Left lobe of liver (tissue), 2 donors: Measurements from ENCODE around the gene ZNF101. TPM values are rescaled to one million over a fixed set of nuclear protein-coding genes. Genes with fewer than 3 reads are reported as not detected.
"Not testable (repeated sequence)": the region's sequence is repeated elsewhere in the genome, so short reads cannot be mapped to it uniquely, and the experiment has no call there.

Source experiments
- ATAC-seq: fragments of 200-7000 bp; cut with Tn5 transposase; one replicate; pipeline ENCODE4 v1.9.1; 2020; ENCODE audit warnings: mild to moderate bottlenecking, moderate library complexity
- DNase-seq: peaks from one replicate; pipeline ENCODE4 v3.0.0-alpha.2; 2020; ENCODE audit warnings: low spot score
- total RNA-seq: library from RNA; stranded (reverse); gene quantifications from one replicate; pipeline ENCODE4 v1.2.1, GENCODE V29; 2021
- donor health status: DM: no; HTN: no; CAD: no; lungs with moderate emphysema.
- donor health status: DM: no; HTN: yes; CAD: no.

Gene ZNF101
- total RNA-seq, 1 donor from 2014 or later: 3.4 TPM

GRCh38 chr19:19659646-19660245 is 8.9 kb upstream of the ZNF101 start:
- DNase-seq: no peak
- ATAC-seq: no peak

GRCh38 chr19:19661141-19661674 is 7.4 kb upstream of the ZNF101 start:
- DNase-seq: no peak
- ATAC-seq: no peak

GRCh38 chr19:19661675-19662251 is 6.9 kb upstream of the ZNF101 start:
- DNase-seq: no peak
- no peak for ATAC-seq

- DNase-seq (no peak), ATAC-seq (no peak)
Measured at GRCh38 chr19:19662344-19662743, 6.3 kb upstream of the ZNF101 start.

GRCh38 chr19:19662871-19663255 is 5.8 kb upstream of the ZNF101 start:
- ATAC-seq (no peak), DNase-seq (no peak)

- peak; percentile 97 for DNase-seq
- ATAC-seq: peak; percentile 92
Measured at GRCh38 chr19:19663256-19664120, 5.2 kb upstream of the ZNF101 start, which contains the start of gene ATP13A1. Gene ATP13A1, minus strand, starts transcription at chr19:19663676. Its CDS starts 10 bp downstream, at chr19:19663666.

- not testable (repeated sequence) for ATAC-seq, DNase-seq
Measured at GRCh38 chr19:19665420-19665948, 3.2 kb upstream of the ZNF101 start.

- DNase-seq: no peak
- no peak for ATAC-seq
Measured at GRCh38 chr19:19670070-19670551, 1.5 kb downstream of the ZNF101 start.

- ATAC-seq (no peak), DNase-seq (no peak)
Measured at GRCh38 chr19:19672816-19673215, 4.2 kb downstream of the ZNF101 start.

- ATAC-seq (no peak), DNase-seq (no peak)
Measured at GRCh38 chr19:19674315-19674714, 5.7 kb downstream of the ZNF101 start.

- no peak for ATAC-seq
- no peak for DNase-seq
Measured at GRCh38 chr19:19677579-19677978, 8.9 kb downstream of the ZNF101 start.

- DNase-seq (no peak), ATAC-seq (no peak)
Measured at GRCh38 chr19:19679176-19680073, 10.8 kb downstream of the ZNF101 start.

GRCh38 chr19:19686119-19686518 is 17.5 kb downstream of the ZNF101 start:
- DNase-seq: not testable (repeated sequence)

GRCh38 chr19:19686580-19686979 is 17.9 kb downstream of the ZNF101 start:
- DNase-seq (no peak), ATAC-seq (no peak)

More at GRCh38 chr19:19686119-19686518, 17.5 kb downstream of the ZNF101 start:
- ATAC-seq: not testable (repeated sequence)

- no peak for ATAC-seq
- DNase-seq: no peak
Measured at GRCh38 chr19:19687090-19687489, 18.5 kb downstream of the ZNF101 start.

GRCh38 chr19:19689023-19689422 is 20.4 kb downstream of the ZNF101 start:
- not testable (repeated sequence) for ATAC-seq, DNase-seq

- DNase-seq (no peak), ATAC-seq (no peak)
Measured at GRCh38 chr19:19691683-19692082, 23.0 kb downstream of the ZNF101 start.

GRCh38 chr19:19696386-19696785 is 27.7 kb downstream of the ZNF101 start:
- DNase-seq: no peak
- no peak for ATAC-seq

- ATAC-seq (no peak), DNase-seq (no peak)
Measured at GRCh38 chr19:19697589-19697988, 28.9 kb downstream of the ZNF101 start.

GRCh38 chr19:19700493-19700892 is 31.9 kb downstream of the ZNF101 start:
- not testable (repeated sequence) for DNase-seq, ATAC-seq
